ENCODE measurements around the gene TRAPPC5.

TRAPPC5 gene

DNA sequence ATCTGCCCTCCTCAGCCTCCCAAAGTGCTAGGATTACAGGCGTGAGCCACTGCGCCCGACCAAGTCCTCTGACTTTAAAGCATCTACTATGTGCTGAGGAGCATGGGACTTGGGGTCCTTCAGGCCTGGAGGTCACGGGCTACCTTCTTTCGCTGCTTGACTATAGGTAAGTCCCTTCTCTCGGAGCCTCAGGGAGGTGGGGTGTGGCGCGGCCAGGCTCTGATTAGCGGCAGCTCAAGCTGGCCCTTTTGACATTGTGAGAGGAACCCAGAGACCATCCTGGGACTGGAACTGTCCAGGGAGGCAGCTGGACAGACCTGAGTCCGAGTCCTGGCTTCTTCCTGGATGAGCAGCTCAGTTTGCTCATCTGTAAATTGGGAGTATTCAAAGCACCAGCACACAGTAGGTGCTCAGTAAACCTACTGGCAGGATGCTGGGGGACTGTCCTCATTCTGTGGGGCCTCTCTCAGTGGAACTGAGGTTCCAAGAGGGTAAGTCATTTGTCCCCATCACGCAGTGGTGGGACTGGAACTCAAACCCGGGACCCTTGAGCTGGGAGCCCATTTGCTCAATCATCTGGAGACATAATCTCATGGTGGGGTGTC lies 20.5 kb downstream of the TRAPPC5 start:
- DNase-seq (ENCODE audit: low spot score): no peak

- no peak for DNase-seq (ENCODE audit: low spot score)
Observed at GRCh38 chr19:7701654-7702457, 21.2 kb downstream of the TRAPPC5 start, which contains the start of gene FCER2. TSS of gene FCER2 (minus strand) at chr19:7702131. CDS start at chr19:7699760, 2,371 bp downstream.

DNA sequence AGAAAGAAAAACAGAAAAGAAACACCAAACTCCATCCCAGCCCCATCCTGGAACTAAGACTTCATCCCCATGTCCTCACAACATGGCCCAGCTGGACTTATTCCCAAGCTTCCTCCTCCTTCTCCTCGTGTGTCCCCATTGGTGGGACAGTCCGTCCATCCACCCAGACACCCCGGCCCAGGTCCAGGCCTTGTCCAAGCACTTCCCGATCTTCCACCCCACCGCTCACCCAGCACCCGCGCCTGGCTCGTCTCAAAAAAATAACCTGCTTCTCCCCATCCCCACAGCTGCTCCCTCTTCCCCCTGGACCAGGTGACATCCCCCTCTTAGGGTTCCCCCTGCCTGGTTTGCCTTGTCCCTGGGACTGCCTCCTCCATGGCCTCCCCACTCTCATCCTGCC lies 22.7 kb downstream of the TRAPPC5 start:
- DNase-seq (ENCODE audit: low spot score): no peak

DNA sequence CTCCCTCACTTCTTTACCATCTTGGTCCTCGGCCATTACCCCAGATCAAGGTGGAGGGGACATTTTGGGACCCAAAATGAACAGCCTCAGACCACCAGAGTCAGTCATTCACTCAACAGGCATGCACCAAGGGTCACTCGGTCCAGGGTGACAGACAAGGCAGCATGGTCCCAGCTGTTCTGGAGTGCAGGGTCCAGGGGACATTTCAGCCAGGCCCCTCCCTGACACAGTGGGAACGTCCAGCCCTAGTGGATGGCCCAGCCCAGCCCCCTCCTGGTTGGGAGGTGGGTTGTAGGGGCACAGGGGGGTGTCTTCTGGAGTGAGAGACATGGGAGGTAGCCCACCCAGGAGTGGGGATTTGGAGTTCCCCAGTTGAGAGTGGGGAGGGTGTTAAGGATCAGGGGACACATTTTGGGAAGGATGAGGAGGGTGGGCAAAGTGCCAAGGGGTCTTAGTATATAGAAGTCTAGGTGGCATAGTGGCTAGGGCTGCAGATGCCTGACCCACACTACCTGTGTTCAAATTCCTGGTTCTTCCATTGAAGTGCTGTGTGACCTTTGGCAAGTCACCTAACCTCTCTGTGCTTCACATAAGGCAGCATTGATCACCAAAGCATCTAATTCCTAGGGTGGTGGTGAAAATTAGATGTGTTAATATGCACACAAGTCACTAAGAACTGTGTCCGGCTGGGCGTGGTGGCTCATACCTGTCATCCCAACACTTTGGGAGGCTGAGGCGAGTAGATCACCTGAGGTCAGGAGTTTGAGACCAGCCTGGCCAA lies 23.8 kb downstream of the TRAPPC5 start:
- DNase-seq (ENCODE audit: low spot score): no peak

DNA sequence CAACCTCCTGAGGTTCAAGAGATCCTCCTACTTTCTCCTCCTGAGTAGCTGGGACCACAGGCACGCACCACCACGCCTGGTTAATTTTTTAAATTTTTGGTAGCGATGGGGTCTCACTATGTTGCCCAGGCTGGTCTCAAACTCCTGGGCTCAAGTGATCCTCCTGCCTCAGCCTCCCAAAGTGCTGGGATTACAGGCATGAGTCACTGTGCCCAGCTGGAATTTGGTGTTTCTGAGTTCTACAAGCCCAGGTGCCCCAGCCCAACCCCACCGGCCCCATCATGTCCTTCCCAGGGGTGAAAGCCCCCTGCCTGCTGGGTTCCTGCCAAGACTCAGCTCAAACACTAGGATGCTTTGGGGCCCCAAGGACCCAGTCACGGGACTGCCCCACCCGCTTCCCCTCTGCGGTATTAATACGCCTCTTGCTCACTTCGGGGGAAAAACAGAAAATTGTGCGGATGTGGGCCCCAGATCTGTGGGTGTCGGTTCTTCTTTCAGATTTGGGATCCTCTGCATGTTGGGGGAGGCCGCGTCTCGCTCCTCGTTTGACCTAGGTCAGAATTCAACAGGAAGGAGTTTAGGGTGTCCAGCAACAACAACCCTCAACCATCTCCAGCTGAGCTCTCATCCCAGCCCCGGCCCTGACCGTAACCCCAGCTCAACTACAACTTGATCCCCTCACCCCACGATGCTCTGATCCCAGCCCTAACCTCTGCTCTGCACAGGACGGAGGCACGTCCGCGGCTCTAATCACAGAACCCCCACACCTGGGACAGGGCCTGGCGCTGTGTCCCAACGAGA lies 25.0 kb downstream of the TRAPPC5 start:
- DNase-seq (ENCODE audit: low spot score): no peak

- no peak for DNase-seq (ENCODE audit: low spot score)
Observed at GRCh38 chr19:7706188-7706954, 25.7 kb downstream of the TRAPPC5 start.

DNA sequence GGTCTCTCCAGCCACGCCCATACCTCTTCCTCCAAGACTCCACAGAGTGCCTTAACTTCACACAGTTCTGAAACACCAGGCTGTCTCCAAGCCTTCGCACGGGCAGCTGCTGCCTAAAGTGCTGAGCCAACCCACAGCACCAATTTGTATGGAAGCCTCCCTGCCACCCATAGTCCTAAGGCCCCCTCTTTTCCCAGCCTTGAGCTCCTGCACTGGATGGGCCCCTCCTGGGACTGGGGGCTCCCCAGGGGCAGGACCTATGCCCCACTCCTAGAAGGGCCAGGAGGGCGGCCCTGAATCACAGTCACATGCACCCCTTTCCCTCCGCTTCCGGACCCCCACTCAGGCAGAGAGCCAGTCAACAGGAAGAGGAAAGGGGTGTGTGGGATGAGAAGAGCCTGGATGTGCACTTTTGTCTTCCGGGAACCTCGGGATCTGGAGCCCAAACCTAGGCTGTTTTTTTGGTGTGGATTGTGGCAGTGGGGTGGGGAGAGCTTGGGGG lies 26.4 kb downstream of the TRAPPC5 start:
- DNase-seq (ENCODE audit: low spot score): no peak

GRCh38 chr19:7709932-7710460 lies 29.4 kb downstream of the TRAPPC5 start:
- no peak for DNase-seq (ENCODE audit: low spot score)

GRCh38 chr19:7710616-7711015 lies 30.0 kb downstream of the TRAPPC5 start:
- no peak for DNase-seq (ENCODE audit: low spot score)

- no peak for DNase-seq (ENCODE audit: low spot score)
Observed at GRCh38 chr19:7715671-7716070, 35.0 kb downstream of the TRAPPC5 start.

GRCh38 chr19:7716762-7717161 lies 36.1 kb downstream of the TRAPPC5 start:
- DNase-seq (ENCODE audit: low spot score): no peak

GRCh38 chr19:7718668-7719067 lies 38.0 kb downstream of the TRAPPC5 start:
- no peak for DNase-seq (ENCODE audit: low spot score)

- DNase-seq (ENCODE audit: low spot score): no peak
Observed at GRCh38 chr19:7720351-7720750, 39.7 kb downstream of the TRAPPC5 start.

GRCh38 chr19:7722231-7722651 lies 41.6 kb downstream of the TRAPPC5 start:
- DNase-seq (ENCODE audit: low spot score): no peak

DNA sequence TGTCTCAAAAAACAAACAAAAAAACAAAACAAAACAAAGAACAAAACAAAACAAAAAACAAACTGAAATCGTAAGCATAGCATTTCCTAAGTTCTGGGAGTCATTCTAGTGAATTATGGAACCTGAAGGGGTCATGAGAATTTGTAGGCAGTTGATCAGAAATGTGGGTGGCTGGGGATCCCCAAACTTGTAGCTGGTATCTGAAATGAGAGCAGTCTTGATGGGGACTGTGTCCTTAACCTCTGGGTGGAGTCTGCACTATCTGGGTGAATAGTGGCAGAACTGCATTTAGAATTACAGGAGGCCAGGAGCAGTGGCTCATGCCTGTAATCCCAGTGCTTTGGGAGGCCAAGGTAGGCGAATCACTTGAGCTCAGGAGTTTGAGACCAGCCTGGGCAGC lies 45.2 kb downstream of the TRAPPC5 start:
- DNase-seq (ENCODE audit: low spot score): no peak

GRCh38 chr19:7729211-7729610 lies 48.6 kb downstream of the TRAPPC5 start:
- no peak for DNase-seq (ENCODE audit: low spot score)

DNA sequence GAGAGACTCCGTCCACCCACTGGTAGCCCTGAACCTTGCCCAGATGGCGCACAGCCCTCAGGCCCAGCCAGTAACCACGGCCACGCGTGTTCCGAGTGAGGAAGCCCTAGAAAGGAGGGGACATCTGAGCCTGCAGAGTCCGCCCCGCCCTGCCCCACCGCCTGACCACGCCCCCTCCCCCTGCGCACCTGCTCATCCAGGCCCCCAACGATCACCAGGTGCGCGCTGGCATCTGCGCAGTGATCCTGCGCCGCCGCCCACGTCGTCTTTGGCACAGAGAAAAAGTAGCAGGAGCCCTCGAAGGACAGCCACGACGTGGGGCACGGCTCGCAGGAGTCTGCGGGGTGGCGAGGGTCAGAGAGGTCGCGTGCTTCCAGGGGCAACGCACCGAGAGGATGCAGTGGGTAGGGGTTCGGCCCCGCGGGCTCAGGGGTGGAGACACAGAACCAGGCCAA lies 49.2 kb downstream of the TRAPPC5 start:
- no peak for DNase-seq (ENCODE audit: low spot score)

DNA sequence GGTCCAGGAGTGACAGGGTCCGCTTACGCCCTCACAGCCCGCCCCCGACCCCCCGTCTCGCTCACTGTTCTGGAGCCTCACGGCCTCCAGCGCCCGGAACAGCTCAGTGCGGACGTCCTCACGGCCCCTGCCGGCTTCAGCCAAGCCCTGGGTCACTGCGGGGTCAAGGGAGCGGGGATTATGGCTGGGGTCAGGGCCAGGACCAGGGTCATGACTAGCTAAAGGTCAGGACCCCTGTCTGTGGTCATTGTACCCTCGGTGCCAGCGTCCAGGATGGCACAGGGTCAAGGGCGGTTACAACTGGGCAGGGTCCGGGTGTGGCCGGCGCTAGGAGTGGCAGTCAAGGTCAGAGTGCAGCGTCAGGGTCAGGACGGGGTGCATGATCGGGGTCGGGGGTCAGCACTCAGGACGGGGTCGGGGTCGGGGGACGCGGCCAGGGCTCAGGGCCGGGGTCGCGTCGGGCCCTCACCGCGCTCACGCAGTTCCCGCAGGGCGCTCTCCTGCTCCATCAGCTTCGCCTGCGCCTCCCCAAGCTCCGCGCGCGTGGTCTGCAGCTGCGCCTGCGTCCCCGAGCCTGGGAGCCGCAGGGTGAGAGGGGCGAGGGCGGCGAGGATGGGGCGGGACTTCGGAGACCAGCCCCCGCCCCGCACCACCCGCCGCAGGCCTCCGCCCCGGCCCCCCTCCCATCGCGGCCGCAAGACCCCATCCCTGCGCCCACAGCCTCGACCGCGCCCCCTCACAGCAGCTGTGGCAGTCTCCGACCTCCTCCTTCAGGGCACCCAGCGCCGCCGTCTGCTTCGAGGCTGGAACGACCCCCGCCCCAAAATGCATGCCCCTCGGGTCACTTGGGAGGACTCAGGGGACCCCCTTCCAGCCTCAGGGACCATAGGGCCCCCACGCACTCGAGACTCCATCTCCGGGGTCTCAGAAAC lies 49.9 kb downstream of the TRAPPC5 start:
- DNase-seq (ENCODE audit: low spot score): no peak

DNA sequence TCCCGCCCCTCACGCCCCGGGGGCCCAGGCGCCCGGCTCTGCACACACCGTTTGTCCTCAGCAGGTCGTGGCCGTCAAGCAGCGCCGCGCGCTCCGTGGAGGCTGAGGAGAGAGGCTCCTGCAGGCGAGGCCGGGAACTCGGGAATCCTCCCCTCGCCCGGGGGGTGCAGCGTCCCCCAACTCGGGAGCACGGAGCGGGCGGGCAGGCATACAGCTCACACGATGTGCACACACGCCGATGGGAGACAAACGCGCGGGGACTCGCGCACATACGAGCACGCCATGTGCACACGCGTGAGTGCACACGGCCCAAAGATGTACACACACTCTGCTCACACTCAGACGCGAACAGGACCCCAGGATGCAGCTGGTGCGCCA lies 50.6 kb downstream of the TRAPPC5 start:
- DNase-seq (ENCODE audit: low spot score): no peak

- no peak for DNase-seq (ENCODE audit: low spot score)
Observed at GRCh38 chr19:7731615-7732014, 51.0 kb downstream of the TRAPPC5 start.

All from RKO (cell line).